Mammary epithelial cell (primary cell): ENCODE measurements around the gene RPP30.

Experiments
- CTCF ChIP-seq, 2 donors: IDR thresholded peaks in 1 of 2; conservative IDR thresholded peaks in 1 of 2; 2 replicates each; pipeline ENCODE4 v1.5.1; 2011 to 2012; ENCODE audit warnings: inconsistent platforms in 2 of 2, low read length in 2 of 2, mild to moderate bottlenecking in 2 of 2, control low read depth in 1 of 2, low read depth in 1 of 2; ENCODE audit not compliant: insufficient read depth in 1 of 2; ENCODE audit errors: extremely low read depth in 1 of 2
- EZH2 ChIP-seq: IDR thresholded peaks from 2 replicates; pipeline ENCODE4 v1.6.1; 2012; ENCODE audit warnings: low read length, inconsistent platforms, borderline replicate concordance

- TF ChIP-seq CTCF (conservative IDR thresholded peaks at IDR 0.05 in 1 of 2, IDR thresholded peaks at IDR 0.05 in 1 of 2; ENCODE audit: extremely low read depth in 1 of 2, insufficient read depth in 1 of 2, low read depth in 1 of 2, low read length in 2 of 2) (no peak), EZH2 (no peak)
Observed at GRCh38 chr10:90905925-90906324, 34.2 kb downstream of the RPP30 start.
